SK-N-MC (cell line): ENCODE measurements around the gene ANKRD11.
A peak's percentile ranks its signal among the peaks of the same experiment; 100 is the strongest.
"Not testable (repeated sequence)": the region's sequence is repeated elsewhere in the genome, so short reads cannot be mapped to it uniquely, and the experiment has no call there.

ENCODE experiments used
- DNase-seq: peaks from one replicate; pipeline ENCODE4 v3.0.0-alpha.2; 2011; ENCODE audit warnings: low read depth, low spot score
- H3K27ac ChIP-seq: fragments of 200-600 bp; sonication (generic); 2 replicates; pipeline ENCODE4 v1.5.1; 2016; ENCODE audit warnings: mixed run types
- H3K36me3 ChIP-seq: fragments of 200-600 bp; sonication (generic); 2 replicates; pipeline ENCODE4 v1.6.1; 2017; ENCODE audit warnings: antibody characterized with exemption, low read length, mixed read lengths; ENCODE audit not compliant: insufficient read depth
- H3K4me3 ChIP-seq: fragments of 200-600 bp; sonication (generic); 2 replicates; pipeline ENCODE4 v1.5.1; 2016
- H3K9ac ChIP-seq: fragments of 200-600 bp; sonication (generic); 2 replicates; pipeline ENCODE4 v1.8.0; 2017; ENCODE audit warnings: mixed run types, mixed read lengths; ENCODE audit not compliant: insufficient read length
- H3K9me3 ChIP-seq: fragments of 200-600 bp; sonication (generic); 2 replicates; pipeline ENCODE4 v1.6.1; 2017; ENCODE audit warnings: low read depth, mild to moderate bottlenecking, antibody characterized with exemption, low read length, moderate library complexity, mixed read lengths
- EZH2 ChIP-seq: fragments of 200-600 bp; sonication (generic); IDR thresholded peaks from one replicate; pipeline ENCODE4 v1.6.1; 2017; ENCODE audit warnings: antibody characterized with exemption
- FOXP2 ChIP-seq: optimal IDR thresholded peaks from 2 replicates; pipeline ENCODE3; 2011; ENCODE audit warnings: mild to moderate bottlenecking, moderate library complexity; ENCODE audit not compliant: insufficient read depth; ENCODE audit errors: extremely low read length, control extremely low read depth
- POLR2AphosphoS5 ChIP-seq: IDR thresholded peaks from 2 replicates; pipeline ENCODE4 v1.6.1; 2012; ENCODE audit warnings: mild to moderate bottlenecking, low read depth, low read length, borderline replicate concordance

The ANKRD11 gene

GRCh38 chr16:89248196-89248982 is 242.0 kb downstream of the ANKRD11 start:
- no peak for DNase-seq
- Histone ChIP-seq H3K9ac (no peak overlapping the region), H3K36me3 (no peaks in the 10 kb centered on the region), H3K4me3 (no peak overlapping the region), H3K27ac (no peak overlapping the region), H3K9me3 (no peaks in the 10 kb centered on the region)
- TF ChIP-seq EZH2 (no peak), POLR2AphosphoS5 (no peak), FOXP2 (no peak)

DNA sequence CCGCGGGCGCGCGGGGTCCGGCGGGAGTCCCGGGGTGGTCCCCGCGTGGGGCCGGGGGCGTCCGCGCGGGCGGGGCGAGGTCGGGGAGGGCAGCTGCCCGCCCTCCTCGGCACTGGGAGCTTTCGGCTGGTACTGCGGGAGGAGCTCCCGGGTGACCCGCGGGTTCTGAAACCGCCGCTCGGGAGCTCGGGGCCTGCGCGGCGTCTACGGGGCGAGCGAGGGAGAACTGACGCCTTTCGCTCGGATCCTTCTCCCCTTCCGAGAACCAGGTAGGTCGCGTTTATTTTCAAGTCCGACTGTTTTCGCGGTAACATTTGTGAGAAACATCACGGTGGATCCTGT is 242.7 kb downstream of the ANKRD11 start:
- 0 out of 2 replicates have a peak overlapping the region, but pooled peaks have one; percentile 40 for H3K4me3 ChIP-seq
- not testable (repeated sequence) for H3K9me3 ChIP-seq, H3K9ac ChIP-seq, DNase-seq, H3K36me3 ChIP-seq, H3K27ac ChIP-seq

GRCh38 chr16:89246903-89247733 is 243.2 kb downstream of the ANKRD11 start:
- Histone ChIP-seq H3K36me3 (no peaks in the 10 kb centered on the region), H3K9me3 (no peaks in the 10 kb centered on the region), H3K4me3 (peak overlapping the region; percentile 62), H3K27ac (no peak overlapping the region), H3K9ac (no peak overlapping the region)
- DNase-seq = no peak
- TF ChIP-seq POLR2AphosphoS5 (peak; percentile 40; the same call in 1 of the 2 replicates), FOXP2 (no peak)

DNA sequence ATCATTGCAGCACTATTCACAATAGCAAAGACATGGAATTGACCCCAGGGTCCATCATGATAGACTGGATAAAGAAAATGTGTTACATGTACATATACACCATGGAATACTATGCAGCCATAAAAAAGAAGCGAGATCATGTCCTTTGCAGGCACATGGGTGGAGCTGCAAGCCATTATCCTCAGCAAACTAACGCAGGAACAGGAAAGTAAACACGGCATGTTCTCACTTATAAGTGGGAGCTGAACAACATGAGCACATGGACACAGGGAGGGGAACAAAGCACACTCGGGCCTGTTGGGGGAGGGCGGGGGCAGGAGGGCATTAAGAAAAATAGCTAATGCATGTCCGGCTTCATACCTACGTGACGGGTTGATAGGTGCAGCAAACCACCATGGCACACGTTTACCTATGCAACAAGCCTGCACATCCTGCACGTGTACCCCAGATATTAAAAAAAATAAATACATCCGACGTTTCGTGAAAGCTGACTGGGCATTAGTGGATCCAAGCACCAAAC is 243.9 kb downstream of the ANKRD11 start:
- Histone ChIP-seq H3K27ac (no peak overlapping the region), H3K4me3 (no peak overlapping the region; the same call in 1 of the 2 replicates), H3K9ac (no peak overlapping the region), H3K9me3 (no peaks in the 10 kb centered on the region), H3K36me3 (no peaks in the 10 kb centered on the region)
- TF ChIP-seq POLR2AphosphoS5 (no peak), FOXP2 (no peak), EZH2 (no peak)
- DNase-seq = no peak

DNA sequence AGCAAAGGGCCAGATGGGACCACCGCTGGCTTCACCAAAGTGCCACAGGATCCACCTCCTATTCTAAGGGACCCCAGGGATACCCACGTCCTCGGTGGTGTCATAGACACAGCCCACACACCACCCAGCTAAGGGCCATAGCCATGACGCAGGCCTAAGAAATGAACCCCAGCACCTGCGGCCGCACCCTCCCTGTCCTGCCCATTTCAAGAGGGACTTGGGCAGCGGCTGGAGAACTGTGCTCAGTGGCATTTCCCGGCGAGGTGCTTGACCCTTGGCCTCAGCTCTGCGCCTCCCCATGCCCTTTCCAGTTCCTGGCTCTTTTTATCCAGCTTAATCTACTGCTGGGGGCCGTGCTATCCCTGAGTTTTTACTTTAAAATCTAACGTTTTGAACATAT is 245.6 kb downstream of the ANKRD11 start:
- TF ChIP-seq POLR2AphosphoS5 = no peak
- TF ChIP-seq FOXP2 = no peak
- TF ChIP-seq EZH2 = no peak
- H3K4me3 ChIP-seq = no peak overlapping the region
- H3K27ac ChIP-seq = no peak overlapping the region
- no peak overlapping the region for H3K9ac ChIP-seq
- DNase-seq = no peak
- no peaks in the 10 kb centered on the region for H3K9me3 ChIP-seq
- H3K36me3 ChIP-seq = no peaks in the 10 kb centered on the region

DNA sequence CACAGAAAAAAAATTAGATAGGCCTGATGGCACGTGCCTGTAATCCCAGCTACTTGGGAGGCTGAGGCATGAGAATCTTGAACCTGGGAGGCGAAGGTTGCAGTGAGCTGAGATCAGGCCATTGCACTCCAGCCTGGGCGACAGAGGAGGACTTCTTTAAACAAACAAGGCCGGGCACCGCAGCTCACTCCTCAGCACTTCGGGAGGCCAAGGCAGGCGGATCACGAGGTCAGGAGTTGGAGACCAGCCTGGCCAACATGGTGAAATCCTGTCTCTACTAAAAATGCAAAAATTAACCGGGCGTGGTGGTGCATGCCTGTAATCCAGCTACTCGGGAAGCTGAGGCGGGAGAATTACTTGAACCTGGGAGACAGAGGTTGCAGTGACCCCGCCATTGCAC is 246.1 kb downstream of the ANKRD11 start:
- H3K9ac ChIP-seq, H3K4me3 ChIP-seq, H3K27ac ChIP-seq, DNase-seq, H3K9me3 ChIP-seq, H3K36me3 ChIP-seq: not testable (repeated sequence)

GRCh38 chr16:89243664-89244063 is 246.7 kb downstream of the ANKRD11 start:
- H3K27ac ChIP-seq = no peak overlapping the region
- TF ChIP-seq EZH2 (no peak), POLR2AphosphoS5 (no peak), FOXP2 (no peak)
- DNase-seq = no peak
- no peaks in the 10 kb centered on the region for H3K9me3 ChIP-seq
- no peak overlapping the region for H3K4me3 ChIP-seq
- no peak overlapping the region for H3K9ac ChIP-seq
- no peaks in the 10 kb centered on the region for H3K36me3 ChIP-seq

DNA sequence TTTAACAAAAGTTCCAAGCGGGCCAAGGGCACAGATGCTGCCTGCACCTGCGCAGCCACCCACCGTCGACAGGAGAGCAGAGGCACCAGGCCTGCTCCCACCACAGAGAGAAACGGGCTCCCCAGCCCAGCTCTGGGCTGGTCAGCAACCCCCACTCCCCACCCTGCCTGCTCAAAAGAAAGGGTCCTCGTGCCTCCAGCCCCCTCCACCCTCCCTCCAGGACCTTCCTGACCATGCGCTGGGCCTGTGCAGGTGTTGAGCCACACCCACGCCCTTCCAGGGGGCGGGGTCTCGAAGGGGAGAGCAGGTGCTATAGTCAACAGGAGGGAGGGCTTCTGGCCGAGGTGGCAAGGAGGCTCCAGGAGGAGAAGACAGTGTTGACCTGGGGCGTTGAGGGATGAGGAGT is 247.6 kb downstream of the ANKRD11 start:
- H3K27ac ChIP-seq = no peak overlapping the region
- TF ChIP-seq FOXP2 (no peak), POLR2AphosphoS5 (no peak), EZH2 (no peak)
- no peak overlapping the region for H3K9ac ChIP-seq
- H3K9me3 ChIP-seq = no peaks in the 10 kb centered on the region
- no peak overlapping the region for H3K4me3 ChIP-seq
- no peak for DNase-seq
- H3K36me3 ChIP-seq = no peaks in the 10 kb centered on the region
